Germinal center (tissue), 1 donor: Measurements from ENCODE around the gene INSC.

Experiments
- DNase-seq: peaks from one replicate; pipeline ENCODE4 v3.0.0; 2012; ENCODE audit warnings: mixed read lengths, low spot score

INSC gene

DNA sequence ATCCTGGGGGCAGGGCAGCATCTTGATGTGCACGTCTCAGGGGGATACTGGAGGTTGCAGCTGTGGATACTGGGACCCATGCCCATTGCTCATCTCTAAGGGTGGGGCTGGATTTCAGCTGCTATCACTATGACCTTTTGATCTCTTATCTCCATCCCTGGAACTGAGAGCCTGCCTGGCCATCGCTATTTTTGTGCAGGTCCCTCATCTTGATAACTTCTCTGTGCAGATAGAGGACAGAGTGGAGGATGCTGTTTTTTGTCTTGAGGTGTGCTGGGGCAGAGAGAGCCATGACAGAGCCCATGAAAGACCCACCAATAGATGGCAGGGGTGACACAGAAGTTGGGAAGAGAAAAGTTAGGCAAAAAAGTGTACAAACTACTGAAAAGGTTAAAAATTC lies 5.1 kb upstream of the INSC start:
- no peak for DNase-seq

DNA sequence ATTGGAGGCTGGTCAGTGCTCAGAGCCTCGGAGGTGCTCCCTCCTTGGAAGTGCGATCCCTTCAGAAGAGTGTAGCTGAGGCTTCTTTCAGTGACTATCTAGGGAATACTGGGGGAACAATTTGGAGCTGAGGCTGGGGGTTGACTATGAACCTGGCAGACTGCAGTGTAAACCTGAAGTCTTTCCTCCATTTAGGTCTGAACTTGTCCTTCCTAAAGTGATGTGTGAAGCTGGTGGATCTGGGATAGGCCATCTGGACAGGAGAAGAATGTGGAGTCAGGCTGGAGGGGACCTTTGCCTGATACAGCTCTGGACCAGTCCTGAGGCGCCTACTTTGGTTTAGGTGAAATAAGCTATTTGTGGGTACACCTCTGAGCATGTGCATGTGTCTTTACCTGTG lies 3.5 kb upstream of the INSC start:
- no peak for DNase-seq

DNA sequence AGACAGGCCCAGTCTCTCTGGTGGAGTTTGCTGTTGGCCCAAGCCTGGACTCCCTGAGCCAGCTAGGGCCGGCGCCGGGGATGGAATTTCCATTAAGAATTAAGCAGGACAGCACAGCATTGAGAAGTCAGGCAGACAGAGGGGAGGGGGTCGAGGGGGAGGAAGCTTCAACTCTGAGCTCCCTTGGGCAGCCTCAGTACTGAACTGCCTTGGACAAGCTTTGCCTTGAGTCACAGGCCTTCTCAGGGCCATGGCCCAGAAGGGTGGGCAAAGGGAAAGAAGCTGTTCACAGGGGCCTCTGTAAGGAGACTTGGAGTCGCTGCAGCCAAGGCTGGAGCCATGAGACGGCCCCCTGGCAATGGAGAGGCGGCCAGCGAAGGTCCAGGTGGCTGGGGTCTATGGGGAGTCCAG lies 2.6 kb upstream of the INSC start:
- DNase-seq, result no peak

DNA sequence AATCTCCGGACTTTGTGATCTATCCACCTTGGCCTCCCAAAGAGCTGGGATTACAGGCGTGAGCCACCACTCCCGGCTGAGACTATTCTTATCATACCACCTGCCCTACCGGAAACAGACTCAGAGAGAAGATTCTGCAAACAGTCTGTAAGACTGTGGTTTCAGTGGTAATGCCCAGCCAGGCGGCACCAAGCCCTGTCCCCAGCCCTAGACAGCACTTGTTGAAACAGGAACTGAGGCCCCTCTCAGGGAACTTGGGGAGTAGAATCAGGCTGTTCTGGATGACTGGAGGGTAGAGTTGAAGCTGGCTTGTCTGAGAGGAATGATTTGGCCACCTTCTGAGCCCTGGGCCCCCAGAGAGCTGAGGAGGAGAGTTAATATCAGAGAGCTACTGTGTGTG lies 1.3 kb upstream of the INSC start:
- DNase-seq, result peak; percentile 76

DNA sequence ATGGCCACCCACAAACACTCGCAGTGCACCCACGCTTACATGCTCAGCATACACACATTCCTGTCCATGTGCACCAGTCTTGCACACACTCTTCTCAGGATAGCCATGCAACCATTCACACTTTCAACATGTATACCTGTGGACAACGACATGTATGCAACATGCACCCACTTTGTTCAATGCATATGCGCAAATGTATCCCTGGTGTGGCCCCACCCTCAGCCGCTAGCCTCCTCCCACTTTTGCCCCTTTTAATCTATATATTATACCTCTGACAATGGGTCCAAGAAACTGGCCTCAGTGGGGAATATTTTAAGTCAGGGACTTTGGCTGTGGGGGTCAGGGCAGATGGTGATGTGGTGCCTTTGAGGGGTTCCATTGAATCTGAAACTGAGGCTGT lies 963 bp downstream of the INSC start:
- DNase-seq, result no peak

DNA sequence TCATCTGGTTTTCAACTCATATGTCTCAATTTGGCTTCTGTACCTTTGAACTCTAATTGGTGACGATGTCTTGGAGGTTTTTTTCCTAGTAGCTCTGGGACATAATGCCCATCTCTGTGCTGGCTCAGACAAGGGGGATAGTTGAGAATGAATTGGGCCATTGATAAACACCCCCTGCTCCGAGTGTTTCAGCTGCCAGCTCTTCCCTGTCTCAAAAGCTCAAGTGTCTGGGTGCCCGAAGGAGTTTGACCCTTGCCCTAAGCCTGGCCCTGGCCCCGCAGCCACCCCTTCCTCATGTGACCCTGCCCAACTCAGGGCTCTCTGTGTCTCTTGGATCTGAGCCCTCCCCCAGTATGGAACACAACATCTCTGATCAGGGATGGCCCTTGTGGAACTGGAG lies 3.0 kb downstream of the INSC start:
- DNase-seq, result no peak

DNA sequence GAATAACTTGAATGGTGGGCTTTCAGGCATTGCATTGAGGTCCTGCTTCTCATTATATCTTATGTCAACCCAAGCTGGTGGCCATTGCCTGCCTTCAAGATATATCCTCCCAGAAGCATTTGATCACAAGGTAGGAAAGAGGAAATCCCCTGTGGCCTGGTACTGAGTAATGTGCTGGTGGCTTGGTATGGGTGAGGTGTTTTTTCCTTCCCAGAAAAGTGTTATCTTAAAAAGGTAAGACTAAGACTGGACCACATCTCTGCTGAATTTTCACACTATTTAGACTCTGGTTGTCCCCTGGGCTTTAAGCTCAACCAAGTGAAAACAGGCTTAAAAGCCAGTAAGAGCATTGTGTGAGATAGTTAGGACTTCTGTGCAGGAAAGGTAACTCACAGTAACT lies 3.7 kb downstream of the INSC start:
- DNase-seq, result no peak

DNA sequence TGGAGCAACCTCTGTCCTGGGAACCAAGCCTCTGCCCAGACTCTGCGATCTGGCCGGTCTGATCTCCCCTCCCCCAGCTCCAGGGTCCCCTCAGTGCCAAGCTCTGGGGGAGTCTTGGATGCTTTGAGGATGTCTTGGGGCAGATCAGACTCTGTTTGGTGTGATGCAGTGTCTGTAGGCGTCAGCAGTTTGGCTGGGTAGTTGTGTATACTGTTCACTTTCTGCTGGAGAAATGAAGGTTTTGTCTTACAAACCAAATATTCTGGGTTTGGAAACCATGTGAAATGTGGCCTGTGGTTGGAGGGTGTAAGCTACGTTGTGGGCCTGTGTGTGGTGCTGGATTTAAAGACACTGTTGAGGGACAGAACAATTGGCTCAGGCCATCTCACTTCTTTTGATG lies 4.6 kb downstream of the INSC start:
- no peak for DNase-seq

DNA sequence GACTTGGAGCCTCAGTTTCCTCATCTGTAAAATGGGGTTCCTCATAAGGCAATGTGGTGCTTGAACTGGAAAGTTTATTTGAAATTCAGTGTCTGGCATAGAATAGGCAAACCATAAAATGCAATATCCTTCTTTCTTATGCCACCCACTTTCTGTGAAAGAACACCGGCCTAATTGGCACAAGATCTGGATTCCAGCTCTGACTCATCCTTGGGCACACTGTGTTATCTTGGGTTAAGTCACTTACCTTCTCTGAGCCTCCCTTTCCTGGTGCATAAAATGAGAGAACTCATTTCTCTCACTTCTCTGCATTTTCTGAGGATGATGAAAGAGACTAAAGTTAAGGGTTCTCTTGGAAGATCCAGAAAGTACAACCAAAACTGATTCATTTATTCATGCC lies 5.1 kb downstream of the INSC start:
- no peak for DNase-seq

DNA sequence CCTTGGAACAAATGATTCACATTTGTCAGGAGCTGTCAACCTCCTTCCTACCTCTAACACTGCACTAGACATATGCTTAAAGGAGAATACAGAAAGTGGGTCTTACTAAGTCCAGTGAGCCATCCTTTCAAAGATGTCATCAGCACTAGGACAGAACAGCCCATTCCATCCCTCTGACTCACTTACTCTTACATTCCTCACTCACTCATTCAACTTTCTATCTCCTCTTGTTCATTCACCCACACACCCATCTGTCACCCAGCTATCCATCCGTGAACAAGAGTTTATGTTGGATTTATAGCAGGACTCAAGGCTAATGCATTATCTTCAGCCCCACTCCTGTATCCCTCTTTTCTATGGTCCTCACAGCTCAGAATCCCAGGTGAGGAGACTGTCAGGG lies 9.1 kb downstream of the INSC start:
- DNase-seq, result no peak

DNA sequence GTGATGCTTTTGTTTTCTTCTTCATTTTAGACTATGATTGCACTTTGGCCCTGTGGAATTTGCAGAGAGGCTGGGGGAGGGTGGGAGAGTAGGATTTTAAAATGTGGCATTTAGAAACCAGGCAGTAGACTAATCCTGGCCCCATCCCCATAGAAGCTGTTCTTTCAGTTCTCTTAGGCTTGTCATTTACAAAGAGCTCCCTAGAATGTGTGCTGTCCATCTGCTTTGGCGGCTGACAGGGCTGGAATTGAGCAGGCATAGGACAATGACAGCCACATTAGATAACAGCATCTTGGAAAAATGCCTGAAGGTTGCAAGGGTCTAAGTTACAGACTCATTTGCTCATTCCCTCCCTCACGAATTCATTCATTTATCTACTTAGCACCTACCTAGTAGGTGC lies 9.8 kb downstream of the INSC start:
- DNase-seq, result no peak

DNA sequence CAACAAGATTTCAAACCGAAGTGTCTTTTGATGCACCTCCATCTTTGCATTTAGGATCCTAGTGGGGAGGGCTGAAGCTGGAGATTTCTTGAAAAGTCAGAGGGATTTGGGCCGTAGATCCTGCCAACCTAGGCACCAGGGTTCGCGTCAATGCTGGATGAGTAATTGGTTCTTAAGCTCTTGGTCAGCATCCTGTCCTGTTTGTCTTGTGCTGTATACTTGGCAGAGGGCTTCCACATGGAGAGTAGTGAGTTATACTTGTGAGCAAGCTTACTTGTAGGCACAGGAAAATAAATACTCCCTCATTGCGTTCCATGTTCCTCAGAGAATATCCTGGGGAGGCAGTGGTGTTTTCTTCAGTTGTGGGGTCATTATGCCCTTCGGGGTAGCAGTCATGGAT lies 12.6 kb downstream of the INSC start:
- DNase-seq, result no peak

DNA sequence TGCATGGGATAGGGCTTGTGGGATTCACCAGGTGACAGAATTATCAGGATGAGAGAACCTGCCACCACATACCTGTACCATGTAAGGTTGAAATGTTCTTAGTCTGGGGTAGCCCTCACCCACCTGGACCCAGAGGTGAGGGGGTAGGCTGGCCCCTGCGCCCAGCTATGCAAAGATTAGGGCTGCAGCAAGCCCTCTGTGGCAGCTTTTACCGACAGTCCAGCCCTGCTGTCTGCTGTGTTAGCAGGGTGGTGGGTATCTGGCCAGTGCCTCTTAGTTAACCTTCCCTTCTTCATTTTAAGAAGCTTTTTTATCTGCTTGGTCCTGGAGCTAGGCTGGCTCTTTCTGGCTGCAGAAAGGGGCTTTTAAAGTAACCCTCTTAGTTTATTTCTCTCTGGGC lies 13.9 kb downstream of the INSC start:
- DNase-seq, result no peak

DNA sequence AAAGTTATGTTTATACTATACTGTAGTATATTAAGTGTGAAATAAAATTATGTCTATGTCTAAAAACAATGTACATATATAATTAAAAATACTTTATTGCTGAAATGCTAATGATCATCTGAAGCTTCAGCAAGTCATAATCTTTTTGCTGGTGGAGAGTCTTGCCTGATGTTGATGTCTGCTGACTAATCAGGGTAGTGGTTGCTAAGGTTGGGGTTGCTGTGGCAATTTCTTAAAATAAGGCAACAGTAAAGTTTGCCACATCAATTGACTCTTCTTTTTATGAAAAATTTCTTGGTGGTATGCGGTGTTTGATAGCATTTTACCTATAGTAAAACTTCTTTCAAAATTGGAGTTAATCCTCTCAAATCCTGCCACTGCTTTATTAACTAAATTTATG lies 21.4 kb downstream of the INSC start:
- DNase-seq, result no peak

DNA sequence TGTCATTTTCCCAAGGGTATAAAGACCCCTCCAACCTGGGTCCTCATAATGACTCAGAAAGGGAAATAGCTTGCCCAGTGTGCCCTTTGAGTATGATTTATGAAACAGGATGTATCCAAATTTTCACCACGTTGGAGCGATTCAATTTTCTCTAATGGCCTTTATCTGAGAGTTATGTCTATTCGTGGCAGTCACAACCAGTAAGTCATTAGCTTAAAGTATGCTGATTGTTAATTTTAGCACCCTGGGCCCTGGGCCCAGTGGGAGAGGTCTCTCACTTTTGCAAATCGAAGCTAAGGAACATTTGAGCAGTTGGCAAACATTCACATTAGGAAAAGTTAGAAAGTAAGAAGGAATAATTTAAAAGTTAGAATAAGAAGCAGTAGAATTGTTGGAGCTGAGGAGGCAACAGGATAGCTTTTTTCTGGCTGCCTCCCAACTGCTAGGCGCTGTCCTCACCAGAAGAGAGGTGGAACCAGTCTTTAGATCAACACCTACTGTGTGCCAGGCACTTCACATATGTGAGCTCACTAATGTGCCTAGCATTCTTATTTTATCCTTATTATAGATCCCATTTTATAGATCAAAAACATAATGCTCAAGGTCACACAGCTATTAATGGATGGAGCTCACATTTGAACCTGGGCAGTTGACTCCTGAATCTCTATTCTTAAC lies 24.5 kb downstream of the INSC start:
- DNase-seq, result no peak

DNA sequence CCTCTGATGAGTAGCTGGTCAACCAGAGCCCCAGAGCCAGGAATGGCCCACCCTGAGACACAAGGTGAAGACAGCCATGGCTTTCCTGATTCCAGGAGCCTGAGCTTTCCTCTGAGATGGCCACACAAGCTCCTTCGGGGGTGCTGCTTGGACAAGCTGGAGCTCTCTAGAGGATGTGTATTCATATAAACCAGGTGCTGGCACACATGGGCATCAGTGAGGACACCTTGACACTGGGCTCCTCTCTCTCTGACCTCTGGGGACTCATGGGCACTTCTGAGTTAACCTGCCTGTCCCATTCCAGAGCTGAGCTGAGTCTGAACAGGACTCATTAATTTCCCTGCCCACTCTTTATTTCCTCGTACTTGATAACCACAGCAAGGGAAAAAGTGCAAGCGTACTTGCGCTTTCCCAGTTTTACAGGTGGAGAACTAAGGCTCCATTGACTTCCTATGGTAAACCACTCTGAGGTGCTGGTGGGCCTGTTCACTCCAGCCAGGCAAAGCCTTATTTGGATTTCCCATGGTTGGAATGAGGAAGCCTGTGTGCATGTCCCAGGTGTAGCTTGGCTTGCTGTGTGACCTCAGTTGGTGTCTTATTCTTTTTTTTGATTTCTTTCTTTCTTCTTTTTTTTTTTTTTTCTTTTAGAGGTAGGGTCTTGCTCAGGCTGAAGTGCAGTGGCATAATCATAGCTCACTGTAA lies 25.4 kb downstream of the INSC start:
- no peak for DNase-seq

DNA sequence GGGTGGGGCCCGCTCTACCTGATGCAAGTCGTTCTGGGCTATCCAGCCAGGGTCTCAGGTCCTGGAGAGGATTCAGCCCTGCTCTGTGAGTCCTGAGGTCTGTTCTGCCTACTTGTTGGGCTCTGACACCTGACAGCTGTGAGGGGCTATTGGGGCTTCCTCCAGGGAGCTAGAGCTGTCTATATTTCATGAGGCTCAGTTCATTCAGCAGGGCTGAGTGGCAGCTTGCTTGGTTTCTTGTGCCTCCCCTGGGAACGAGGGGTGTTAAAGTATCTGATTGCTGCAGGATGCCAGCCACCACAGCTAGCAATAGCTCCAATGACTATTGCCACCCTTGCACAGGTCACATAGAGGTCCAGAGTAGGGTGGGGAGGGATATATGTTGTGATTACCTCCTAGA lies 26.7 kb downstream of the INSC start:
- DNase-seq, result no peak

DNA sequence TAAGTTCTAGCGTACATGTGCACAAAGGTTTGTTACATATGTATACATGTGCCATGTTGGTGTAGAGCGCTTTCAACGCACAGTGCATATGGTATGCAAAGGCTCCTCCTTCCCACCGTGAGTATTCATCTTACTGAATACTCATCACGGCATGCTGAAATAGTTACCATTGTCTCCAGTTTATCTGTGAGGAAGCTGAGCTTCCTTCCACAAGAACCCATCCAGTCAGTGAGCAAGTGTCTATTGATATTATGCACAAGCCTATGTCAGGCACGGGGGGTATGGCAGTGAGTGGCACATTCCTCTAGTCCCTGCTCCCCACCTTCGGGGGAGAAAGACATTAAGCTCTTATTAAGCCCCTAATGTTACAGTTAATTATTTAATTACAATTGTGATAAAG lies 28.1 kb downstream of the INSC start:
- DNase-seq, result no peak

DNA sequence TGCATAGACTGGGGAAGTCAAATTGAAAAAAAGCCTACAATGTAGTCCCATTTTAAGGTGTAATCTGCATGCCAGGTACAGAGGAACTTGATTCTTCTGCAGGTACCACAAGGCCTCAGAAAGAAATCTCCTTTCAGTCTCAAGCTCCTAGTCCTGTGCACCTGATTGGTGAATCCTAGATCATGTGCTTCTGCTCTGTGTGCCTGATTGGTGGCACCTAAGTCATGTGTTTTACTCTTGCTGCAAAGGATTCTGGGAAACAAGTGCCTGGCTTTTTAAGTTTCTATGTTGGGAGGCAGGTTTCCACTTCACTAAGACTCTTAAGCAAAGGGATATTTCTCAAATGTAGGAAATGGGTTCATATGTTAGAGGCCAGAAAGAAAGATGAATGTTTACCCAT lies 29.1 kb downstream of the INSC start:
- DNase-seq, result no peak

DNA sequence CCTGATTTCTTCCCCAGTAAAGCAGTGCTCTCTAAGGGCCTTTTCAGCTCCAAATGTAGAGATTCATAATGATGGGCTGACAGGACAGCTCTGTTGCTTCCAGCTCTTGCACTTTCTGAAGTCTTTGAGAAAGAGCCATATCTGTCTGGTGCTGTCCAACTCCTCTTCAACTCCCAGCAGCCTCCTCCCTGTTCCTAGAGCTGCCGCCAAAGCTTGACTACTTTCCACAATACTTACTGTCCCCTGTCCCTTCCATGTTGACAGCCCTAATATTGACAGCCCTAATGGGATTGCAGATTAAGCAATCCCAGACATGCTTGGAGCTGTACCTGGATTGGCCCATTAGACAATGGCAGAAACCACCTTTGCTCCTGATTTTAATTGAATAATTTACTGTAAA lies 29.6 kb downstream of the INSC start:
- no peak for DNase-seq

DNA sequence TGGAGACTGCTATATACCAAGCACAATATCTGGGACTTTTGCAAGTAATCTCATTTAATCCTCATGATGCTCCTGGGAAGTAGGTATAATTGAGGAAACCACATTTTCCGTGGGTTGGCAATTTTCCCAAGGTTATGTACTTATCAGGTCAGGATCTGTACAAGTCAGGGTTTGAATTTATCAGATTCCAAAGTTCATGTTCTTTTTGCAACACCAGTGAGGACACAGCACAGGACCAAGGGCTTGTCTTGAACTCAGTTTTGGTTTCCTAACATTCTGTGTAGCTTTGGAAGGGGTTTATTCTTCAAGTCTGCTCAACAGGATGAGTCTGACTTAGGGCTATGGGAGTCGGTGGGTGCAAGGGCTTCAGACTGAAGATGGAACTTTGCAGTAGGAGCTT lies 30.4 kb downstream of the INSC start:
- DNase-seq, result no peak

DNA sequence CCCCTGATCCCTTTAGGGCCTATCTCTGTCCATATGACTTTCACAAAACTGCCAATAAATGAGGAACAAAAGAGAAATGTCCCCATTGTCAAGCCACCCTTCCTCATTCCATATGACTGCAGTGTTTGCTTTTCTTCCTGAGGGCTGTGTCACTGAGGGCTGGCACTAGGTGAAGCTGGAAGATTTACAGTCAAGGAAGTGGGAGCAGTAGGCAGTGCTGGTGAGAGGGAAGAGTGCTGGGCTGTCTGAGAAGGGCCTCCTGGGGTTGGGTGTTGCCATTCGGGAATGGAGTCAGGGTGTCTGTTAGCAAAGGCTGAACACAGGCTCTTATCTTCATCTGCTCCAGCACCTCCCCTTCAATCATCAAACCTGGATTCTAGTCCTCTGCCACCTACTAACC lies 30.9 kb downstream of the INSC start:
- DNase-seq, result no peak

DNA sequence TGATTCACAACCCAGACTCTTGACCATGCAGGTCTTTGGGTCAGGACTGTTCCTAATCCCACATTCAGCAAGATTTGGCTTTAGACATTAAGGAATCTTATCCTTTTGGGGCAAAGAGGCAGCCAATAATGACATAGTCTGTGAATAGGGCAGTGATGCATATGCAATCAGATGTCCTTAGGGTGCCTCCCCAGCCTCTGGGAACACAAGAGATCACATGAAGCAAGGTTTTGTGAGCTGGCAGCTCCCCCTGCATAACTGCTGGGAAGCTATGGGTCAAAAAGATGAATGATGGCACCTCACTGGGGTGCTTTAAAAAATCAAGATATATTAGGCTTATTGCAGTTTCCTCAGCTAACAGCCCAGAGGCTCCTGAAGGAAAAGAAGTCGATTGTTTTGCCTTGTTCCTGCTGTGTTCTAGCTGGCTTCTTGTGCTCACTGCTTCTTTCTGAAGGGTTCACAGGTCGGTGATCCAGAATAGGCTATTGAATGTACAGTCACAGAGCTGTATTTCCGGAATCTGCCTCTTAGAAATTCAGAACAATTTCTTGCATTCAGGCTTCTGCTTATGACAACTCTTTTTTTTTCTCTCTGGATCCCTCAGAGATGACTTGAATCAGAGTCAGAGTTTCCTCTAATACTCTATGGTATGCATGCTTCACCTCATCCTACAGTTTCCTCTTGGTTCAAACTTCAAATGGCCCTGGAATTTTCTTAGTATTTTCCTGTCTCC lies 31.7 kb downstream of the INSC start:
- DNase-seq, result no peak

DNA sequence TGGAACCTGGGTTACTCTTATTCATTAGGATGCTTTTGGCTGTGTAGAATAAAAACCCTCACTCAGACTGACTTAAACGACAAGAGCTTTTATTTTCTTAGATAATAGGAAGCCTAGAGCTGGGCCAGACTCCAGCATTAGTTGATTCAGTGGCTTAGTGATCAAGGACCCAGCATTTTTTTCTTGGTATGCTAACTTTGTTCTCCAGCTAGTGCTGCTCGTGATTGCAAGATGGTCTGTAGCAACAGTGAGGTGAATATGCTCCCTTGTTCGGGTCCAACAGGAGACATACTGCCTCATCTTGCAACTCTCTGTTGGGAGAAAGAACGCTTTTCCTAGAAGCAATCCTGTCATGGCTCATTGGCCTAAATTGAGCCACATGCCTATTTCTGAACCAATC lies 33.4 kb downstream of the INSC start:
- DNase-seq, result no peak
